Lung (tissue), 12 donors: ENCODE results near the gene ZRANB3. TPM values are rescaled to one million over a fixed set of nuclear protein-coding genes. Genes with fewer than 3 reads are reported as not detected.

Experiments used
- ATAC-seq: fragments of 200-7000 bp; cut with Tn5 transposase; one replicate; pipeline ENCODE4 v1.9.1; 2020; ENCODE audit warnings: moderate number of reproducible peaks; ENCODE audit not compliant: insufficient read depth, low FRiP score
- DNase-seq, 3 donors: peaks; one replicate each; pipeline ENCODE4 v3.0.0-alpha.2; 2013 to 2017
- H3K27ac ChIP-seq, 2 donors: one replicate each; pipeline ENCODE4 v1.5.1; 2013; ENCODE audit warnings: mild to moderate bottlenecking in 2 of 2, moderate library complexity in 2 of 2, control low read depth in 1 of 2, inconsistent platforms in 1 of 2, low read depth in 1 of 2, low read length in 1 of 2
- H3K27me3 ChIP-seq, 3 donors: one replicate each; pipeline ENCODE4 v1.5.1; 2013; ENCODE audit warnings: low read length in 2 of 3; ENCODE audit not compliant: control insufficient read depth in 3 of 3, insufficient read depth in 3 of 3
- H3K36me3 ChIP-seq, 4 donors: one replicate each; pipeline ENCODE4 v1.5.1; 2013; ENCODE audit warnings: low read length in 4 of 4, mild to moderate bottlenecking in 1 of 4, moderate library complexity in 1 of 4; ENCODE audit not compliant: control insufficient read depth in 4 of 4, insufficient read depth in 4 of 4
- H3K4me1 ChIP-seq, 5 donors: one replicate each; pipeline ENCODE4 v1.5.1; 2013; ENCODE audit warnings: low read length in 5 of 5, mild to moderate bottlenecking in 2 of 5, moderate library complexity in 1 of 5; ENCODE audit not compliant: control insufficient read depth in 5 of 5, insufficient read depth in 5 of 5
- H3K4me3 ChIP-seq: one replicate; pipeline ENCODE4 v1.5.1; 2013; ENCODE audit warnings: mild to moderate bottlenecking, control low read depth, moderate library complexity
- H3K9ac ChIP-seq, 2 donors: one replicate each; pipeline ENCODE4 v1.5.1; 2013; ENCODE audit warnings: low read length in 2 of 2, control low read depth in 1 of 2; ENCODE audit not compliant: insufficient read depth in 1 of 2
- H3K9me3 ChIP-seq, 4 donors: one replicate each; pipeline ENCODE4 v1.5.1; 2013; ENCODE audit warnings: low read length in 3 of 4, mild to moderate bottlenecking in 1 of 4, moderate library complexity in 1 of 4; ENCODE audit not compliant: control insufficient read depth in 4 of 4, insufficient read depth in 3 of 4
- WGBS, 2 donors: extraction: QIAGEN DNeasy Blood & Tissue Kit; methylation state at CpG; one replicate each; pipeline ENCODE4 v1.1.7; 2013; 5-methylcytosine and 5-hydroxymethylcytosine counted together
- polyA plus RNA-seq, 2 donors: library from polyadenylated mRNA; stranded (reverse); fragments of 200-250 nt; gene quantifications; one replicate each; pipeline ENCODE4 v1.2.1, GENCODE V29; 2013
- total RNA-seq, 2 donors: library from RNA; depleted of rRNA in 1 of 2; stranded (reverse); fragments of >200 nt in 1 of 2; gene quantifications; one replicate each; pipeline ENCODE4 v1.2.1, GENCODE V29; 2014 to 2021
- TF ChIP-seq, protein P1 (sequence below): IDR thresholded peaks from 2 replicates; pipeline ENCODE4 v1.5.1; 2012; ENCODE audit warnings: mild to moderate bottlenecking; ENCODE audit errors: control extremely low read depth, extremely low read depth
- donor health status: control.
- donor health status: control.
- donor health status: Bipolar disorder and iron deficiency.
- donor health status: healthy.
- donor health status: DM: yes; HTN: yes; CAD: no.

The ZRANB3 gene
- total and polyA plus RNA-seq, 4 donors = 1.3 to 14.9 (median 3.3) TPM

DNA sequence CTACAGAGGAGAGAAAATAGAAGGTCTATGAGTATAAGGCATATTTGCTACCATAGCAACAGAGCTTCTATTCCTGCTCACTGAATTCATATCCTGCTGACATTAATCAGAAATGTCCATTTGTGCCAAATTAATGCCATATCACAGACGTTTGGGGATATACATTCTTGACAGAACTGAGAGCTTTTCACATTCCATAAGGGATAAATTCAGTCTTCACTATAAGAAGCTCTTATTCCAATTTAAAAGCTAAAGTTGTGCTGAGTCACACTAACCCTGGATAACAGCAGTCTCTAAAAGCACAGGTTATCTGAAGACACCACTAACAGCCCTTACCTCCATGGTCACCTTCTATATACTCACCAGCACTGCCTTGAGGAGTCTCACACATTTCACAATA is 300.9 kb downstream of the ZRANB3 start:
- Histone ChIP-seq H3K27ac (no peak overlapping the region), H3K4me1 (no peaks in the 10 kb centered on the region), H3K9ac (no peak overlapping the region), H3K27me3 (no peaks in the 10 kb centered on the region), H3K4me3 (no peak overlapping the region), H3K9me3 (peaks cover 0 to 6% (median 0%) of the 10 kb centered on the region in 4 donors), H3K36me3 (no peaks in the 10 kb centered on the region)
- 33 to 61% methylated on average over 1 of the region's 1 CpG for WGBS, 2 donors
- no peak for ATAC-seq
- TF ChIP-seq, protein P1, sequence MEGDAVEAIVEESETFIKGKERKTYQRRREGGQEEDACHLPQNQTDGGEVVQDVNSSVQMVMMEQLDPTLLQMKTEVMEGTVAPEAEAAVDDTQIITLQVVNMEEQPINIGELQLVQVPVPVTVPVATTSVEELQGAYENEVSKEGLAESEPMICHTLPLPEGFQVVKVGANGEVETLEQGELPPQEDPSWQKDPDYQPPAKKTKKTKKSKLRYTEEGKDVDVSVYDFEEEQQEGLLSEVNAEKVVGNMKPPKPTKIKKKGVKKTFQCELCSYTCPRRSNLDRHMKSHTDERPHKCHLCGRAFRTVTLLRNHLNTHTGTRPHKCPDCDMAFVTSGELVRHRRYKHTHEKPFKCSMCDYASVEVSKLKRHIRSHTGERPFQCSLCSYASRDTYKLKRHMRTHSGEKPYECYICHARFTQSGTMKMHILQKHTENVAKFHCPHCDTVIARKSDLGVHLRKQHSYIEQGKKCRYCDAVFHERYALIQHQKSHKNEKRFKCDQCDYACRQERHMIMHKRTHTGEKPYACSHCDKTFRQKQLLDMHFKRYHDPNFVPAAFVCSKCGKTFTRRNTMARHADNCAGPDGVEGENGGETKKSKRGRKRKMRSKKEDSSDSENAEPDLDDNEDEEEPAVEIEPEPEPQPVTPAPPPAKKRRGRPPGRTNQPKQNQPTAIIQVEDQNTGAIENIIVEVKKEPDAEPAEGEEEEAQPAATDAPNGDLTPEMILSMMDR = no peak
- DNase-seq = no peak

DNA sequence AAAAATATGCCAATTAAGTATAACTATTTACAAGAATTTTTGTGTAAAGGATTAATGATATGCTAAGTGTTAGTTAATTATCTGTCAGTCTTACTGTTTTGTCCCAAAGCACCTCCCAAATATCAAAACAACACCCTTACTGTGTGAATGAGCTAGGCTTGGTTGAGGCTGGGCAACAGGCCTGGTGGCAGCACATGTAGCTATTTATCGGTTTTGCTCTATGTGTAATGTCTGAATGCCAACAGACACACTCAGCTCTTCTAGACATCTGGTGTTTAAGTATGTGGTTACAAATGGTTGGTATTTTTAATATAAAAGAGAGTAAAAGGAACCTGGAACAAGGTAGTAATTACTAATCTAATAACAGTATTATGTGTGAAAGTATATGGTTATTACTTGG is 303.6 kb downstream of the ZRANB3 start:
- Histone ChIP-seq H3K9me3 (peaks cover 0 to 6% (median 0%) of the 10 kb centered on the region in 4 donors), H3K27me3 (no peaks in the 10 kb centered on the region), H3K36me3 (no peaks in the 10 kb centered on the region), H3K4me1 (no peaks in the 10 kb centered on the region), H3K9ac (no peak overlapping the region), H3K27ac (no peak overlapping the region), H3K4me3 (no peak overlapping the region)
- DNase-seq (peak in 1 of 3 donors; percentile 2), ATAC-seq (no peak)
- 88 to 91% methylated on average over 1 of the region's 1 CpG for WGBS, 2 donors
- TF ChIP-seq, protein P1 = no peak

DNA sequence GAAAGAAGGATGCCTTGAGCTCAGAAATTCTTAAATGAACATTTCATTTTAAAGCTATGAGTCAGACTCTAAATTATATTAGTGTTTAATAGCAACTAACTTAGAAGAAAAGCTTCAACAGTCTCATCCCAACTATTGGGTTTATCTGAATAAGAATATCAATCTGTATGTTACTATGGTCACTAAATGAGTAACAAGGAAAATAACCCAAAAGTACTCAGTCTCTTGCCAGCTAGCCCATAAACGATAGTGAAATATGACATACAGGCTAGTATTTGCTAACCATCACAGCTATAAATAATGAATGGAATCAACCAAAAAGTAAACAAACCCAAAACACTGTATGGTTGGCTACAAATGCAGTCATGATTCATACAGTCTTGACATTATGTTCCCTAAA is 304.1 kb downstream of the ZRANB3 start:
- no peak overlapping the region for H3K27ac ChIP-seq
- H3K9me3 ChIP-seq = peaks cover 0 to 4% (median 0%) of the 10 kb centered on the region in 4 donors
- H3K36me3 ChIP-seq = no peaks in the 10 kb centered on the region
- ATAC-seq (no peak), DNase-seq (peak in 1 of 3 donors; percentile 12)
- H3K4me3 ChIP-seq = no peak overlapping the region
- TF ChIP-seq, protein P1 = no peak
- 81 to 89% methylated on average over 1 of the region's 1 CpG for WGBS, 2 donors
- H3K9ac ChIP-seq = no peak overlapping the region
- H3K27me3 ChIP-seq = no peaks in the 10 kb centered on the region
- H3K4me1 ChIP-seq = no peaks in the 10 kb centered on the region

DNA sequence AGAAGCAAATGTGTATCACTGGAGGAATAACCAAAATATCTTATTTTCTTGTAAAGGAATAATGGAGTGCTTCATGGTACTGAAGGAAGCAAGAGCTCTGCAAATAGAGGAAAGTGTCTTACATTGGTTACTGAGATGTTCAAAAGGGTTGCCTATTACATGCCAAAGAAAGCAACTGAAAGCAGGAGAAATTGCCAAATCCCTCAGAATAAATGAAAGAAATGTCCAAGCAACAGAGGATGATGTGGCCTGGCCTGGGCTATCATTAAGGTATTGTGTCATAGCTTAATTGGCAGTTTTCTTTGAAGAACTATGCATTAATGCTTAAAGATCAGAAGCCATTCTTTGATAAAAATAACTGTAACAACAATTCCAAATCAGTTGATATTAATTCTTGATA is 305.2 kb downstream of the ZRANB3 start:
- ATAC-seq (no peak), DNase-seq (no peak)
- Histone ChIP-seq H3K27ac (no peak overlapping the region), H3K36me3 (no peaks in the 10 kb centered on the region), H3K4me1 (no peaks in the 10 kb centered on the region), H3K27me3 (no peaks in the 10 kb centered on the region), H3K9ac (no peak overlapping the region), H3K9me3 (no peaks in the 10 kb centered on the region), H3K4me3 (no peak overlapping the region)
- TF ChIP-seq, protein P1 = no peak
